ENCODE data around the gene L1CAM.
"Not testable (repeated sequence)": the region's sequence is repeated elsewhere in the genome, so short reads cannot be mapped to it uniquely, and the experiment has no call there.

Gene L1CAM

DNA sequence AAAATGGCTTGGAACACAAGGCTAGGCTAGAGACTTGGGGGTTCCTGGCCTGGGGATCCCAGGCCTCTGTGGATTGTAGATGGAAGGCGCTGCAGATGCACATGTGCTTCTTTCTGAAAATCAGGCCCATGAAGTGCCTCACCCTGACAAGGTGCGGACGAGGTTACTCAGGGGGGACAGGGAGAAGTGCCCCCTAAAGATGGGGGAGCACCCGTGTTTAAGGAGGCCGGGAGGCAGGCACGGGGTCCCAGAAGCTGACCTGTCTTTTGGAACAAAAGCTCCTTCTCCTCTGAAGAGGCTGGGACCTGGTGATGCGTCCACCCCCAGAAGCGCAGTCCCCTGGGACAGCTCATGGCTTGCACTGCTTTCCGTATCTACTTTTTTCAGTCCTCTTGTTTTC is 58.1 kb downstream of the L1CAM start:
- no peak for DNase-seq

DNA sequence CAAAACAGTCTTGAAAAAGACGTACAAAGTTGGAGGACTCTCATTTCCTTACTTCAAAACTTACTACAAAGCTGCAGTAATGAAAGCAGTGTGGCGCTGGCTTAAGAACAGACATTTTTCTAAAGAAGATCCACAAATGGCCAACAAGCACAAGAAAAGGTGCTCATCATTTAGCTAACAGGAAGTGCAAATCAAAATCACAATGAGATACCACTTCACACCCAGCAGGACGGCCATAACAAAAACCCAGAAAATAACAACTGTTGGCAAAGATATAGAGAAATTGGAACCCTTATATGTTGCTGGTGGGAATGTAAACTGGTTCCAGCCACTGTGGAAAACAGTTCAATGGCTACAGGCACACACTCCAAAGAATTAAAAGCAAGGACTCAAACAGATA is 59.0 kb downstream of the L1CAM start:
- no peak for DNase-seq

DNA sequence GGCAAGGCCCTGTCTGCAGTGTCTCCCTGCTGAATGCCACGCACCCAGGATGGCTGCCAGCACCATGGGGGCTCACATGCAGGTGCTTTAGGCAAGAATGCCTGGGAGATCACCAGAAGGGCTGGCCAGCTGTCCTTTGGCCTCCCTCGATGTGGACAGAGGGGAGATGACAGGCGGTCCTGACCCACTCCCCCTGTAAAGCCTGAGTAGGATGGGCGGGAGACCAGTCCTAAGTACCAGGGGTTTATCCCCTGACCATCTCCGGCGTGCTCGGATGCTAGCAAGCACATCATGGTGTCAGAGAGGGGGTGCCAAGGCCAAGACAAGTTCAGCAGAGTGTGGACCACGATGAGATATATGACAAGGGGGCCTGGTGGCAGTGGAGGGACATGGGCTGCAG is 60.9 kb downstream of the L1CAM start:
- DNase-seq: no peak

DNA sequence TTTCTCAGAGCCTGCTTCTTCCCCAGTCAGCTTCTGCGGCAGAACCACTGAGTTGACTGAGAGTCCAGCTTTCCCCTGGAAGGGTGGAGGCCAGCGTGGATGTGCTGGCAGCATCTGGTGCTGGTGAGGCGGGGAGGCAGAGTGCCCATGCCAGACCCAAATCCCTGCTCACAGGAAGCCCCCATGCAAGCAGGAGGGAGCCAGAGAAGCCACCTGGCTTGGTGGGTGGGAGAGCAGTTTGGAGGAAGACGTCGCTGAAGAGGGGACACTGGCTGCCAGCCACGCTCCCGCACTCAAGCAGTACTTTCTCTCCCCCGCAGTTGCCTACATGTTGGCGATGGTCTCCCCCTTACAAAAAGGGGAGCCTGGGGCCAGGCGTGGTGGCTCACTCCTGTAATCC is 61.6 kb downstream of the L1CAM start:
- no peak for DNase-seq

DNA sequence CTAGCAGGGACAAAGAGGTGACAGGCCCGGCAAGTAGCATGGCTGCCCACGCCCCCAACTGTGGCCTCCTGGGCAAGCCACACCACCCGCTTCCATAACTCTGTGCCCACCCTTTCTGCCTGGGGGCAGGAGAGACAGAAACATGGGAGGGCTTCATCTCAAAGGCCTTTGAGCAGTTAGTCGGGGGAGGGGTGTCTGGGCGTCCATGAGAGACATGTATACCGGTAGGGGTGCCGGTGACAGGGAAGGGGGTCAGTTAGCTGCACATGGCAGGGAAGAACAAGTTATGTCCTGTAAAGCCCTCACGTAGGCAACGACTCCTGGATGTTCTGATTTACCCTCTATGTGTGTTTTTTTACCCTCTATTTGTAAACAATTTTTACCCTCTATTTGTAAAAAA is 64.9 kb downstream of the L1CAM start:
- DNase-seq: no peak

DNA sequence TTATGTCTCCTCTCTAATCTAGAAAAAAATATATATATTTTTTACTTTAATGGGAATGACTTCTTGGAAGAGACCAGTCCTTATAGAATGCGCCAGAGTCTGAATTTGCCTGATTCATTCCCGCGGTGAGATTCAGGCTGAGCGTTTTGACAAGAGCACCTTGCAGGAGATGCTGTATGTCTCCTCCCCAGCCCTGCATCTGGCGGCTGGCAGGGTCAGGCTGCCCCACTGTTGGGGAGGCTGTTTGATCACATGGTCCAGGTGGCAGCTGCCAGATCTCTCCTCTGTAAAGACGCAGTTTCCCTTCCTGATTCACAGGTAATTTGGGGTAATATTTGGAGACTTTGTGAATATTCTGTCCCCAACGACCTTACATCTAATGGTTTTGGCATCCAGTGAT is 65.4 kb downstream of the L1CAM start:
- no peak for DNase-seq

DNA sequence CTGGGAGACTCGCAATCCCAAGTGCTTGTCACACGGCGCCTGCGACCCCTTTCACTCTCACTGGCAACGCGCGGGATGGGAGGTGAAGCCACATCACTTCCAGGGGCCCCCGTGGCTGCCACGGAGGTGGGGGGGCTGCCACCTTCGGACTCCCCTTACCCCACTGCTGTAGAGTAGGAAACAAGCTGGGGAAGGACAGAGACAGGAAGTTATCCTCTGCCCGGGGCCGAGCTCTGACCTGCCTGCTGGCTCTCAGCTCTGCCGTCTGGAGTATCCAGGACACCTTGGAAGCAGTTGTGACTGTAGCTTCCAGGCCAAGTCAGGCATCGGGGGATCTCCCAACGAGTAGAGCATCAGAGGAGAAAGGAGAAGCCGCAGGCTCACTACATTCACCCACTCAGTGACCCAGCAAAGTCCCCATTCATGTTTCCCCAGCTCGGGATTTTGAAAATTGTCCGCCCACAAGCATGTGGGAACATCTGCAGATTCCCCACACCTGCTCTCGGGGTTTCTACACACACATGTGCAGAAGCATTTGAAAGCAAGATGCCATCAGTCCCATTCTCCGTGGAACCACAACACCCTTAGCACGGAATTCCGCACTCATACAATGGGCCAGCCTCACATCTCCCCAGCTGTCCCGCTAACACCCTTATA is 66.5 kb downstream of the L1CAM start:
- no peak for DNase-seq

DNA sequence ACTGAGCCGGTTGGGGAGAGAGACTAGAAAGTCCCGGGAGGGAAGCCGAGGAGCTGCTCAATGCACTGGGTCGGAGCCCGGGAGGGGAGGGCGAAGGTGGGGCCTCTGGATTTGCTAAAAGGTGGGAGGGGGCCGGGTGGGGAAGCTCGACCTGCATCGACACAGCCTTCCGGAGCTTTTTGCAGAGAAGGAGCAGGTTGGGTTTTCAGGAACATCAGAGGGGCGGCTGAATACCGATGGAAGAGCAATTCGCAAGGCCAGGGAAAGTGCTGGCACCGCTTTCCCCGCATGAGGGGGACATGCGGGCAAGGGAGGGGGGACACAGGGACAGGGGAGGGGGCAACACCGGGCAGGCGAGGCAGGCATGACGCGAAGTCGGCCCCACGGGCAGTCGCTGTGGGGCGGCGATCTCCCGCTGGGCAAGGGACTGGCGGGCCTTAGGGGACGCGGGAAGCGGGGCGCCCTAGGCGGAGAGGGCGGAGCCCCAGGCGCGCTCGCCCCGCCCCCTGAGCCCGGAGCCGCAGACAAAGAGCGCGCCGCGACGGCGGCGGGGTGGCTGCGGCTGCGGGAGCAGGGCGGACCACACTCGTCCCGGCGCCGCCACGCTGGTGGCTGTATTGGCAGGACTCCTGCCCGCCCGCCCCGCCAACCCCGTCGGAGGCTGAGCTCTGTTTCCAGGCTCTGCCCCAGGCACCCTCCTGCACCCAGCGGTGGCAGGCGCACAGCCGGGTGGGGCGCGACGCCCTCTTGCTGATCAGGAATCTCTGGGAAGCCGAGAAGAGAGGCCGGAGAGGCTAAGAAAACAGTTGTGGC is 67.2 kb downstream of the L1CAM start:
- DNase-seq: peak; percentile 49

DNA sequence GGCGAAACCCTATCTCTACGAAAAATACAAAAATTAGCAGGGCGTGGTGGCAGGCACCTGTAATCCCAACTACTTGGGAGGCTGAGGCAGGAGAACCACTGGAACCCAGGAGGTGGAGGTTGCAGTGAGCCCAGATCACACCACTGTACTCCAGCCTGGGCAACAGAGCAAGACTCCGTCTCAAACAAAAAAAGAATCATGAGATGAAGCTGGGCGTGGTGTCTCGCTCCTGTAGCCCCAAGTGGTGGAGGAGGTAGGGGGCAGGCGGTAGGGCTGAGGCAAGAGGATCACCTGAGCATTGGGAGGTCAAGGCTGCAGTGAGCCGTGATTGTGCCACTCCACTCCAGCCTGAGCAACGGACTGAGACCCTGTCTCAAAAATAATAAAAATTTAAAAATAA is 67.9 kb downstream of the L1CAM start:
- not testable (repeated sequence) for DNase-seq

DNA sequence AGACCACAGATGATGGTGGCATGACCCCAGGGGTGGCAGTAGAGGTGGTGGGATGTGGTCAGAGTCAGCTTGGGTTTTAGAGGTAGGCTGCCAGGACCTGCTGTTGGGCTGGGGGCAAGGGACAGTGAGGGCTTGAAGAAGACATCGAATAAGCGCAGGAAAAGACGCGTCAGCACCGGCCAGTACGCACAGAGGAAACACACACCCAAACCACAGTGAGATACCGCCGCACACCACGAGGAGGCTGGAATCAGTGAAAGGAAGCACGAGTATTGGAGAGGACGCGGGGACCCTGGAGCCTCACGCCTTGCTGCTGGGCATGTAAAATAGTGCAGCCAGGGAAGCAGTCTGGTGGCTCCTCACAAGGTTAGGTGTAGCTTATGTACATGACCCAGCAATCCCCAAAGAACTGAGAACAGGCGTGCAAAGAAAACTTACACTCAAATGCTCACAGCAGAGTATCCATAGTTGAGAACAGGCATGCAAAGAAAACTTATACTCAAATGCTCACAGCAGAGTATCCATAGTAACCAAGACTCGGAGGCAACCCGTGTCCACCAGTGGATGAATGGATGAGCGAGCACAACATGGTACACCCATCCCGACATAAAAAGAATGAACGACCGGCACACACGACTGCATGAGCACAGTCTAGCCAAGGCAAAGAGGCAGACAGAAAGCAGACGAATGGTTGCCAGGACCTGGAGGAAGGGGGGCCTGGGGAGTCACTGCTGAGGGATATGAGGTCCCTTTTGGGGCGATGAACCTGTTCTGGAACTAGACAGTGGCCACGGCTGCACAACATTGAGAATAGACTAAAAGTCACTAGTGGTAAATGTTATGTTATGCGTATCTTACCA is 68.9 kb downstream of the L1CAM start:
- DNase-seq: peak; percentile 45

DNA sequence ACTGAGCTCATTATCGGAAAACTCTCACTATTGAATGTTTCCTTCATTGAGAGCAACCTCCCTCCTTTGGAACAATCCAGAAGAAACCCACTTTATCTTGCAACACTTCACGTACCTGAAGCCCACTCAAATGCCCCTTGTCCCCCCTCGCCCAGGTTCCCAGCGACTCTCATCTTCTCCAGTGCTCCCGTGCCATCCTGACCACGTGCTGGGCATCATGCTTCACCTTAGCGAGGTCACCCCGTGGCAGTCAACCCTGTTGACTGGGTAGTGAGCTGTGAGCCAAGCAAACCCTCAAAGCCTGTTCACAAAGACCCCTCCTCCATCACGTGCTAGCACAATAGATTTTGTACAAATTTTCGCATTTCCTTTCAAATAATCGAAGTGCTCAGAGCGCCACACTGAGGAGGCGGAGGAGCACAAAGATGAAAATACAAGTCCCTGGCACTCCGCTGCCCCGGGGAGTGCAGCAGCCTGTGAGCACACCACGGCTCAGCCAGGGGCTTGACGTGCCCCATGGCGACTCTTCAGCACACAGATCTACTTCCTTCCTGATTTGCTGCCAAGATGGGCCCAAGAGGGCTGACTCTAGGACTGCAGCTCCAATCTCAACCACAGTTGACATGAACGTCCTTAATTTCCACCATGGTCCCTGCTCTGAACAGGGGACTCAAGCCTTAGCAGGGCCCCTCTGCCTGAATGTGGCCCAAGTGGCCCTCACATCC is 71.2 kb downstream of the L1CAM start:
- no peak for DNase-seq

DNA sequence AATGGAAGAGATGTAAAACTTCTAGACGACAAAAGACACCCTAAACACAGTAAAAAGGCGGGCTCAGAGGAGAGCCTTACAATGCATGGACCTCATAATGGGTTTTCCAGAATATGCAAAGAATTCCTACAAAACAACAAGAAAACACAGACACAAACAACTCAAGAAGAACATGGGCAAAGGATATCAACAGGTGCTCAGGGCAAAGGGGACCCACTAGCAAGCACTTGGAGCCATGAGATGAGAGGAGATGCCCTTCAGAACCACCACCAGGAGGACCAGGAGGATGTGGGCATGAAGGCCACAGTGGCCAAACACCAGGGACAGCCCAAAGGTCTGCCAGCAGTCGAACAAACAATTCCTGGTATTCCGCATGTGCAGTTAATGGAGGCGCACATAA is 72.8 kb downstream of the L1CAM start:
- DNase-seq: no peak

DNA sequence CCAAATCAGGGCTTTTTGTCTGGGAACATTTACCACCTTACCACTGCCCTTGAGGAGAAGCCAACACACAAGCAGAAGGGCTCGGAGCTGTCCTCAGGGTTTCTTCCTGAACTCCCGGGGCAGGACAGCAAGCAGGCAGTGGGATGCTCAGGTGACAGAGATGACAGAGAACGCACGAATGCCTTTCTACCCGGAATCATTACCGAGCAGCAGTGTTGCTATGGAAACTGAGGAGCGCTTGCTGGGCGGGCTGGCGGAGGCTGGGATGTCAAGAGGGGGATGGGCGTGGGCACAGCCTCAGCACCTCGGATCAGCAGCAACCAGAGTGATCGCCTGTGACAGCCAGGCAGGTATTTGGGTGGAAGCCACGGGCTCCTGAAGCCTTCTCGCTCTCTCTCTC is 73.8 kb downstream of the L1CAM start:
- DNase-seq: no peak

All from central memory CD4-positive, alpha-beta T cell (primary cell).